IMR-90 (cell line): ENCODE measurements around the gene ABHD1. TPM values are rescaled to one million over a fixed set of nuclear protein-coding genes. Genes with fewer than 3 reads are reported as not detected.
A peak's percentile ranks its signal among the peaks of the same experiment; 100 is the strongest.

Source experiments
- ATAC-seq: fragments of 200-7000 bp; cut with Tn5 transposase; 2 replicates; pipeline ENCODE4 v1.9.1; 2020; ENCODE audit warnings: low read depth, mild to moderate bottlenecking, moderate library complexity
- BruUV-seq: library from RNA; stranded (reverse); fragments of 400-500 nt; replicated peaks from 2 replicates; lab custom pipeline; 2021; lab: Mats Ljungman, UMichigan
- CTCF ChIA-PET: fragments of 300-600 bp; formaldehyde crosslinking; extraction: SDS; loops from one replicate; lab custom pipeline; 2021; ENCODE audit warnings: antibody characterized with exemption; lab: Yijun Ruan, JAX
- POLR2A ChIA-PET: fragments of 300-600 bp; sonication (Branson Sonifier 250); formaldehyde crosslinking; loops from one replicate; lab custom pipeline; 2022; ENCODE audit warnings: antibody characterized with exemption; ENCODE audit not compliant: unreplicated experiment; lab: Charles Lee
- DNase-seq: peaks from one replicate; pipeline ENCODE4 v3.0.0; 2013
- H2AFZ ChIP-seq: replicated peaks from 2 replicates; pipeline ENCODE3; 2013; ENCODE audit warnings: low read length, mild to moderate bottlenecking; ENCODE audit not compliant: poor library complexity
- H2AK5ac ChIP-seq: 2 replicates; pipeline ENCODE4 v1.6.1; 2013; ENCODE audit warnings: low read depth, low read length, inconsistent platforms
- H2AK9ac ChIP-seq: replicated peaks from 2 replicates; pipeline ENCODE3; 2013; ENCODE audit warnings: mild to moderate bottlenecking, low read depth, low read length, moderate library complexity; ENCODE audit not compliant: poor library complexity
- H2BK120ac ChIP-seq: 2 replicates; pipeline ENCODE4 v1.6.1; 2013; ENCODE audit warnings: low read depth, low read length, inconsistent platforms
- H2BK15ac ChIP-seq: 3 replicates; pipeline ENCODE4 v1.6.1; 2013; ENCODE audit warnings: low read depth, low read length, inconsistent platforms
- H2BK20ac ChIP-seq: 2 replicates; pipeline ENCODE4 v1.6.1; 2013; ENCODE audit warnings: low read depth, mild to moderate bottlenecking, inconsistent platforms, low read length, moderate library complexity
- H2BK5ac ChIP-seq: 2 replicates; pipeline ENCODE4 v1.6.1; 2013; ENCODE audit warnings: mild to moderate bottlenecking, low read depth, low read length, inconsistent platforms; ENCODE audit not compliant: poor library complexity, severe bottlenecking
- H3K14ac ChIP-seq: replicated peaks from 2 replicates; pipeline ENCODE4 v1.6.1; 2013; ENCODE audit warnings: low read depth, low read length, inconsistent platforms
- H3K18ac ChIP-seq: 2 replicates; pipeline ENCODE4 v1.6.1; 2013; ENCODE audit warnings: low read depth, low read length, control low read depth
- H3K23ac ChIP-seq: 2 replicates; pipeline ENCODE4 v1.6.1; 2013; ENCODE audit warnings: low read depth, low read length, inconsistent platforms
- H3K27ac ChIP-seq: 2 replicates; pipeline ENCODE4 v1.5.1; 2013; ENCODE audit warnings: mild to moderate bottlenecking, control low read depth, low read length; ENCODE audit not compliant: insufficient read depth
- H3K27me3 ChIP-seq: 2 replicates; pipeline ENCODE4 v1.6.1; 2013; ENCODE audit warnings: low read length; ENCODE audit not compliant: control insufficient read depth, insufficient read depth
- H3K36me3 ChIP-seq: 2 replicates; pipeline ENCODE4 v1.6.1; 2013; ENCODE audit warnings: low read length, mixed read lengths; ENCODE audit not compliant: control insufficient read depth, insufficient read depth
- H3K4ac ChIP-seq: 2 replicates; pipeline ENCODE4 v1.6.1; 2013; ENCODE audit warnings: low read depth, low read length, inconsistent platforms
- H3K4me1 ChIP-seq: 2 replicates; pipeline ENCODE4 v1.6.1; 2013; ENCODE audit warnings: low read length, mixed read lengths; ENCODE audit not compliant: control insufficient read depth, insufficient read depth
- H3K4me2 ChIP-seq: 2 replicates; pipeline ENCODE4 v1.6.1; 2013; ENCODE audit warnings: low read depth, mild to moderate bottlenecking, control low read depth, low read length, moderate library complexity
- H3K4me3 ChIP-seq: 2 replicates; pipeline ENCODE4 v1.5.1; 2013; ENCODE audit warnings: low read depth, mild to moderate bottlenecking, control low read depth, low read length, moderate library complexity; ENCODE audit not compliant: insufficient read depth
- H3K56ac ChIP-seq: 2 replicates; pipeline ENCODE4 v1.6.1; 2013; ENCODE audit warnings: low read length, inconsistent platforms; ENCODE audit not compliant: insufficient read depth; ENCODE audit errors: extremely low read depth
- H3K79me1 ChIP-seq, 2 experiments: 2 replicates each; pipeline ENCODE4 v1.6.1; 2013; ENCODE audit warnings: low read length in 2 of 2, inconsistent platforms in 1 of 2, low read depth in 1 of 2
- H3K9ac ChIP-seq: 2 replicates; pipeline ENCODE4 v1.6.1; 2013; ENCODE audit warnings: low read depth, low read length, control low read depth
- H3K9me1 ChIP-seq: 2 replicates; pipeline ENCODE4 v1.6.1; 2013; ENCODE audit warnings: low read length, inconsistent platforms; ENCODE audit not compliant: insufficient read depth
- H3K9me3 ChIP-seq: 2 replicates; pipeline ENCODE4 v1.6.1; 2013; ENCODE audit warnings: low read length; ENCODE audit not compliant: control insufficient read depth, insufficient read depth
- H4K20me1 ChIP-seq: 2 replicates; pipeline ENCODE4 v1.6.1; 2013; ENCODE audit warnings: low read length, inconsistent platforms; ENCODE audit not compliant: insufficient read depth
- H4K5ac ChIP-seq: 2 replicates; pipeline ENCODE4 v1.6.1; 2013; ENCODE audit warnings: mild to moderate bottlenecking, low read depth, low read length, control low read depth
- H4K8ac ChIP-seq, 2 experiments: 2 replicates each; pipeline ENCODE4 v1.6.1; 2013; ENCODE audit warnings: low read depth in 2 of 2, low read length in 2 of 2, control low read depth in 1 of 2, inconsistent platforms in 1 of 2
- H4K91ac ChIP-seq: 2 replicates; pipeline ENCODE4 v1.6.1; 2013; ENCODE audit warnings: low read depth, low read length, inconsistent platforms; ENCODE audit not compliant: insufficient read depth
- CTCF ChIP-seq: conservative IDR thresholded peaks from 2 replicates; pipeline ENCODE4 v1.5.1; 2012; ENCODE audit warnings: mild to moderate bottlenecking, low read depth, low read length, improper control_type of control experiment
- FOS ChIP-seq: fragments of 150-350 bp; IDR thresholded peaks from 2 replicates; pipeline ENCODE4 v1.6.1; 2016; ENCODE audit warnings: low read depth, low read length
- WGBS, 2 experiments: methylation state at CpG; one replicate each; pipeline versions ENCODE4 v1.1.5 to v1.1.7; 2013; ENCODE audit warnings: missing lambda C conversion rate in 2 of 2; ENCODE audit not compliant: insufficient read length in 1 of 2; ENCODE audit errors: extremely low coverage in 2 of 2; 5-methylcytosine and 5-hydroxymethylcytosine counted together
- dilution Hi-C: fragments of 300-500 bp; cut with HindIII; formaldehyde crosslinking; loops from one replicate; pipeline ENCODE4 v1.14.3; 2018; ENCODE audit warnings: low sequenced_read_pairs; ENCODE audit not compliant: unreplicated experiment
- in situ Hi-C: fragments of 300-500 bp; cut with MboI; formaldehyde crosslinking; loops from 3 replicates; pipeline ENCODE4 v1.14.3; 2019; ENCODE audit warnings: low sequenced_read_pairs, inconsistent platforms, mixed read lengths
- intact Hi-C: fragments of 100-400 bp; cut with micrococcal nuclease; formaldehyde crosslinking; loops from 2 replicates; pipeline ENCODE4 v1.10.0; 2022
- polyA plus RNA-seq, 3 experiments: library from polyadenylated mRNA; depleted of rRNA; stranded (reverse); fragments of >200 nt; gene quantifications; 2 replicates each; pipeline ENCODE4 v1.2.3, GENCODE V29; 2012; ENCODE audit warnings: low replicate concordance in 1 of 3
- total RNA-seq: library from RNA; depleted of rRNA; stranded (reverse); fragments of >200 nt; gene quantifications from 2 replicates; pipeline ENCODE4 v1.2.3, GENCODE V29; 2012
- TF ChIP-seq, protein P1 (sequence below): fragments of 150-350 bp; IDR thresholded peaks from 2 replicates; pipeline ENCODE4 v1.6.1; 2017; ENCODE audit warnings: mild to moderate bottlenecking, antibody characterized with exemption, low read length, low read depth

ABHD1 gene
- total and polyA plus RNA-seq, 2 of the 4 experiments (the other 2 are of a cell fraction), result 0.24 TPM; not detected in 1

DNA sequence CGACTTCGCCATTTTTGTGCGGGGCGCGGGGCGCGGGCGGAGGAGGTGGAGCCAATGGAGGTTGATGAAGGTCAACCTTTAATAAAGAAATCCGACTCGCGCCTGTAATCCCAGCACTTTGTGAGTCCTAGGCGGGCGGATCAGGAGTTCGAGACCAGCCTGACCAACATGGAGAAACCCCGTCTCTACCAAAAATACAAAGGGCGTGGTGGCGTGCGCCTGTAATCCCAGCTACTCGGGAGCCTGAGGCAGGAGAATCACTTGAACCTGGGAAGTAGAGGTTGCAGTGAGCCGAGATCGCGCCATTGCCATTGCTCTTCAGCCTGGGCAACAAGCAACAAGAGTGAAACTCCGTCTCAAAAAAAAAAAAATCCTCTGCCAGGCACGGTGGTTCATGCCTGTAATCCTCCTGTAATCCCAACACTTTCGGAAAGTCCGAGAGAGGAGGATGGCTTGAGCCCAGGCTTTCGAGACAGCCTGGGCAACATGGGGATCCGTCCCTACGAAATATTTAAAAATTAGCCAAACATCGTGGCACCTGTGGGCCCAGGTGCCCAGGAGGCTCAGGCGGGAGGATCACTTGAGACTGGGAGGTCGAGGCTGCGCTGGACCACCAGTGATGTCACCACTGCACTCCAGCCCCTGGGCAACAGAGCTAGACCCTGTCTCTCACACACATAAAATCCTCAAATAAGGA is 11.3 kb downstream of the ABHD1 start:
- intact Hi-C loops (loop anchor here (2.0 kb wide), 1 partner anchor 56 kb away; no protein-coding TSS in a partner anchor), dilution Hi-C loops (no loop called here), in situ Hi-C loops (no loop called here)
- ATAC-seq, result no peak
- Histone ChIP-seq H2AK9ac (peak overlapping the region; percentile 97), H2BK120ac (no peak overlapping the region), H2AK5ac (peak overlapping the region; percentile 68), H3K9me3 (no peaks in the 10 kb centered on the region), H4K8ac (peak overlapping the region; percentile 73 to 93), H3K23ac (no peak overlapping the region), H3K4me1 (peaks cover 9% of the 10 kb centered on the region), H3K36me3 (peaks cover 29% of the 10 kb centered on the region), H3K4me2 (no peak overlapping the region; the same call in 1 of the 2 replicates), H3K18ac (no peak overlapping the region), H3K4me3 (no peak overlapping the region), H3K9me1 (peaks cover 14% of the 10 kb centered on the region), H3K9ac (no peak overlapping the region), H3K14ac (no peak overlapping the region), H3K56ac (no peak overlapping the region), H3K27ac (no peak overlapping the region), H4K5ac (peak overlapping the region; percentile 24), H3K4ac (peak overlapping the region; percentile 25; the same call in 1 of the 2 replicates), H3K79me1 (peaks cover 14 to 27% of the 10 kb centered on the region in 2 experiments), H2BK5ac (no peak overlapping the region), H2BK20ac (no peak overlapping the region), H2AFZ (peak overlapping the region; percentile 100), H4K20me1 (peaks cover 15% of the 10 kb centered on the region), H2BK15ac (no peak overlapping the region), H3K27me3 (peaks cover 15% of the 10 kb centered on the region; the same call in 1 of the 2 replicates), H4K91ac (peak overlapping the region; percentile 11)
- CTCF ChIA-PET, result interaction anchor here (0.9 kb wide), 1 partner anchor 56 kb away, joined by 6 read pairs; no protein-coding TSS in a partner anchor
- 94% methylated on average over 6 of the region's 33 CpGs; no CpG with 5 or more reads in 1 of the 2 experiments for WGBS, 2 experiments
- POLR2A ChIA-PET, result no interaction called here
- DNase-seq, result no peak
- no TSS peak for BruUV-seq
- no peak for TF ChIP-seq CTCF
- TF ChIP-seq, protein P1, sequence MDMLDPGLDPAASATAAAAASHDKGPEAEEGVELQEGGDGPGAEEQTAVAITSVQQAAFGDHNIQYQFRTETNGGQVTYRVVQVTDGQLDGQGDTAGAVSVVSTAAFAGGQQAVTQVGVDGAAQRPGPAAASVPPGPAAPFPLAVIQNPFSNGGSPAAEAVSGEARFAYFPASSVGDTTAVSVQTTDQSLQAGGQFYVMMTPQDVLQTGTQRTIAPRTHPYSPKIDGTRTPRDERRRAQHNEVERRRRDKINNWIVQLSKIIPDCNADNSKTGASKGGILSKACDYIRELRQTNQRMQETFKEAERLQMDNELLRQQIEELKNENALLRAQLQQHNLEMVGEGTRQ, result no peak
- no peak for TF ChIP-seq FOS
